ENCODE measurements around the gene ENPP7. TPM values are rescaled to one million over a fixed set of nuclear protein-coding genes. Genes with fewer than 3 reads are reported as not detected.

ENPP7 gene, protein sequence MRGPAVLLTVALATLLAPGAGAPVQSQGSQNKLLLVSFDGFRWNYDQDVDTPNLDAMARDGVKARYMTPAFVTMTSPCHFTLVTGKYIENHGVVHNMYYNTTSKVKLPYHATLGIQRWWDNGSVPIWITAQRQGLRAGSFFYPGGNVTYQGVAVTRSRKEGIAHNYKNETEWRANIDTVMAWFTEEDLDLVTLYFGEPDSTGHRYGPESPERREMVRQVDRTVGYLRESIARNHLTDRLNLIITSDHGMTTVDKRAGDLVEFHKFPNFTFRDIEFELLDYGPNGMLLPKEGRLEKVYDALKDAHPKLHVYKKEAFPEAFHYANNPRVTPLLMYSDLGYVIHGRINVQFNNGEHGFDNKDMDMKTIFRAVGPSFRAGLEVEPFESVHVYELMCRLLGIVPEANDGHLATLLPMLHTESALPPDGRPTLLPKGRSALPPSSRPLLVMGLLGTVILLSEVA
- total RNA-seq: not detected

DNA sequence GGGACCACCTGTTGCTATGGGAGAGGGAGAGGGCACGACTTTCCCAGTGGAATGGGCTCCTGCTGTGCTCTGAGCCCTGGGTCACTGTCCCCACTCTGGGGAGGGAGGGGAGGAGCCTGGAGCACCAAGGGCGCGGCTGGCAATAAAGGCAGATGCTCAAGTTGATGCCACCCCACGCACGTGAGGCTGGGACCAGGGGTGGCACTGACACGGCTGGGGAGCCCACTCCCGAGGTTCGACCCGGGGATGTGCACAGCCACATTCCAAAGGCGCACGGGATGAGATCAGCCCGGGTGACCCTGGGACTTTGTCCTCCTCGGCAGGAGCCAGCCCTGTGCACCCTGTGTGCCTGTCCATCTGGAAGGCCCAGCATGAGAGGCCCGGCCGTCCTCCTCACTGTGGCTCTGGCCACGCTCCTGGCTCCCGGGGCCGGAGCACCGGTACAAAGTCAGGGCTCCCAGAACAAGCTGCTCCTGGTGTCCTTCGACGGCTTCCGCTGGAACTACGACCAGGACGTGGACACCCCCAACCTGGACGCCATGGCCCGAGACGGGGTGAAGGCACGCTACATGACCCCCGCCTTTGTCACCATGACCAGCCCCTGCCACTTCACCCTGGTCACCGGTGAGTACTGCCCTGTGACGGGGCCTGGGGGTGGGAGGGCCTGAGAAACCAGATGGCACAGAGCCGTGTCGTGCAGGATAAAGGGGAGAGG lies at the start of gene ENPP7:
Gene ENPP7, plus strand, starts transcription at position 175 of the 715 bp plus-strand sequence. Its CDS starts 197 bp downstream, at position 372.
- no peaks in the 10 kb centered on the region for H3K9me3 Mint-ChIP-seq
- H3K4me1 Mint-ChIP-seq: peaks cover 5% of the 10 kb centered on the region
- no peaks in the 10 kb centered on the region for H3K36me3 Mint-ChIP-seq
- no peak within 1 kb of the TSS for H3K27ac Mint-ChIP-seq
- DNase-seq: no peak
- H3K4me3 Mint-ChIP-seq: no peak within 1 kb of the TSS
- no peaks in the 10 kb centered on the region for H3K27me3 Mint-ChIP-seq

DNA sequence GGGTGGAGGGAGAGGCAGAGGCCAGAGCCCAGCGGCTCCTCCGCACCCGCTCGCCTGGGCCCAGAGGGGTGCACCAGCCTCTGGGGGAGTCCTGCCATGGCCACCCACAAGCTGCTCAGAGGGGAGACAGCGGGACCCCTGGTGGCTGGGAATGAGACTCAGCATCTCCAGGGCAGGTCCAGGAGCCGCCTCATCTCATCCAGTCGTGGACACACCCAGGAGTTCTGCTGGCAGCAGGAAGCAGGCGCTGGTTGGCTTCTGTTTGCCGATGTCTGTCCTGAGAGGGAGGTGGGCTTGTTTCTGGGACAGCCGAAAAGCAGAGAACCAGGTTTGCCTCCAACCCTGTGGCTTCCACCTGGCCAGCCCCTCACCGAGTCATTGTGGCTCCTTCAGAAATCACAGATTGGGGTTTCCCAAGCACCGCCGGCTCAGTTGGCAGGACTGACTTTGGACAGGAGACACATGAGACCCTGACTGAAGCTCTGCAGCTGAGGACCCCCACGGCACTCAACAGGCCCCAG lies 49.6 kb upstream of the ENPP7 start:
- H3K4me3 Mint-ChIP-seq: no peak overlapping the region
- peaks cover 17% of the 10 kb centered on the region for H3K27me3 Mint-ChIP-seq
- H3K4me1 Mint-ChIP-seq: no peaks in the 10 kb centered on the region
- no peak for DNase-seq
- H3K36me3 Mint-ChIP-seq: no peaks in the 10 kb centered on the region
- no peak overlapping the region for H3K27ac Mint-ChIP-seq
- no peaks in the 10 kb centered on the region for H3K9me3 Mint-ChIP-seq

GRCh38 chr17:79681628-79682261 lies 49.0 kb upstream of the ENPP7 start:
- Mint-ChIP-seq H3K4me1 (no peaks in the 10 kb centered on the region), H3K36me3 (no peaks in the 10 kb centered on the region), H3K27ac (no peak overlapping the region), H3K27me3 (peaks cover 17% of the 10 kb centered on the region), H3K9me3 (no peaks in the 10 kb centered on the region), H3K4me3 (no peak overlapping the region)
- DNase-seq: no peak

DNA sequence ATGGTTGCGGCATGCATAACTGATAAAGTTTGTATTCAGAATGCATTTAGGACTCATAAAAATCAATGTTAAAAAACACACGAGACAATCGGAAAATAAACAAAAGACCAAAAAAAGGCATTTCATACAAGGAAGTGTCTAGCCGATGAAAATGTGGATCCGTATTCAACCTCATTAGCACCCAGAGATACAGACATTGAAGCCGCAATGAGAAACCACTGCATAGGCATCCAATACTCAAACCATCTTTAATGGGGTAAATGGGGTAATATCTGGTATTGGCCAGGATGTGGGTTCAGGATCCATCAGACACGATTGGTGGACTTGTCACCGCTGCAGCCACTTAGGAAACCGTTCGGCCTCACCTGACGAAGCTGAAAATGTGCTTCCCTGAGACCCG lies 47.4 kb upstream of the ENPP7 start:
- H3K36me3 Mint-ChIP-seq: no peaks in the 10 kb centered on the region
- H3K27ac Mint-ChIP-seq: no peak overlapping the region
- no peaks in the 10 kb centered on the region for H3K9me3 Mint-ChIP-seq
- H3K27me3 Mint-ChIP-seq: peaks cover 17% of the 10 kb centered on the region
- DNase-seq: no peak
- no peak overlapping the region for H3K4me3 Mint-ChIP-seq
- no peaks in the 10 kb centered on the region for H3K4me1 Mint-ChIP-seq

DNA sequence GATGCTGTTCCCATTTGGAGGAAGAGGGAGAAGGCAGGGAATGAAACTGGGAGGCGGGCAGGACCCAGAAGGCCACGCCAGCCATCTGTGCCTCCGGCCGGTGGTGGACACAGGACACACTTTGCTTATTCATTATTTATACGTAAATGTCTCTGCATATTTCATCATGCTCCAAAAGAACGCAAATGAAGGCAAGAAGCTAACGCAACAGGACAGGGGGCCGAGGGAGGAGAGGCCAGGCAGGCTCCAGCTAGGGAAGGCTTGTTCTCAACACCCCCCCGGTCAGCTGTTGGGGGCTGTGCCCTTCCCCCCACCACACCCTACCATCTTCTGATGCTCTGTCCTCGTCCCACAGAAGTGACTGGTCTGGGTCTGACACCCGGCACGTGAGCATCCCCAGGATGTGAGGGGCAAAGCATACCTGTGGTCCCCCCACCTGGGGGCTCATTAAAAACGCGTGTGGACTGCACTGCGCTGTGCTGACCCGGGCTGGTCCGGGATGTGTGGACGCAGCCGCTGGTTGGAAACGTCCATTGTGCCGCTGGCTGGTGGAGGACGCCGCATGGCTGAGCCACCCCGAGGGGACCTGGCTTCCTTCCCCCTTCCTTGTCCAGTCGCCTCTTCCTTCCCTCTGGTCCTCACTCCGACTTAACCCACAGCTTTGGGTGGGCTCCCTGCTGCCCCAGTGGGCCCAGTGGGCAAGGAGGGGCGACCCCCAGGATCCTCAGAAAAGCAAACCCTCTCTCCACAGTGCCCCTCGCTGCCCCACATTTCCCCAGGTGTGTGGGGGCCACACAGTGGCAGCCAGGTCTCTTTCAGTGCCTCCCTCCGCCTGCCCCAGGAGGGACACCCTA lies 46.4 kb upstream of the ENPP7 start:
- Mint-ChIP-seq H3K4me1 (no peaks in the 10 kb centered on the region), H3K27ac (no peak overlapping the region), H3K36me3 (no peaks in the 10 kb centered on the region), H3K27me3 (peaks cover 17% of the 10 kb centered on the region), H3K4me3 (no peak overlapping the region), H3K9me3 (no peaks in the 10 kb centered on the region)
- DNase-seq: no peak

DNA sequence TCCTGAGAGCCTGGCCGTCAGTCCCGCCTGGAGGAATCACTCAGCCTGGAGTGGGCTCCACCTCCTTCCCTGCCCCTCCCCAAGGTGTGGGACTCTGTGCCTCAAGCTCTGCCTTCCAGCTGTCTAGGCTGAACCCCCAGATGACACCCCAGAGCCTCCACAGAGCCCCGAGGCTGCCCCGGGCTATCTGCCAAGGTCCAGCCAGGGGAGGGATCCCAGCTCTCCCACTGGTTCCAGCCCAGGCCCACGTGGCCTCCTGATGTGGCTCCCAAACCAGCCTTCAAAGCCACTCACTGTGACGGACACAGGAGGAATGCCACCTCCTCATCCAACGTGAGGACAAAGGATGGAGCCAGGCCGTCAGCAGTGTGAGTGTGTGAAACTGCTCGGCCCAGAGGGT lies 45.6 kb upstream of the ENPP7 start:
- H3K4me3 Mint-ChIP-seq: no peak overlapping the region
- no peak overlapping the region for H3K27ac Mint-ChIP-seq
- H3K4me1 Mint-ChIP-seq: no peaks in the 10 kb centered on the region
- no peaks in the 10 kb centered on the region for H3K9me3 Mint-ChIP-seq
- peaks cover 17% of the 10 kb centered on the region for H3K27me3 Mint-ChIP-seq
- no peaks in the 10 kb centered on the region for H3K36me3 Mint-ChIP-seq
- DNase-seq: no peak

- Mint-ChIP-seq H3K27me3 (peaks cover 13% of the 10 kb centered on the region), H3K4me1 (no peaks in the 10 kb centered on the region), H3K9me3 (no peaks in the 10 kb centered on the region), H3K27ac (no peak overlapping the region), H3K36me3 (no peaks in the 10 kb centered on the region), H3K4me3 (no peak overlapping the region)
- DNase-seq: no peak
Measured at GRCh38 chr17:79686476-79686875, 44.3 kb upstream of the ENPP7 start.

DNA sequence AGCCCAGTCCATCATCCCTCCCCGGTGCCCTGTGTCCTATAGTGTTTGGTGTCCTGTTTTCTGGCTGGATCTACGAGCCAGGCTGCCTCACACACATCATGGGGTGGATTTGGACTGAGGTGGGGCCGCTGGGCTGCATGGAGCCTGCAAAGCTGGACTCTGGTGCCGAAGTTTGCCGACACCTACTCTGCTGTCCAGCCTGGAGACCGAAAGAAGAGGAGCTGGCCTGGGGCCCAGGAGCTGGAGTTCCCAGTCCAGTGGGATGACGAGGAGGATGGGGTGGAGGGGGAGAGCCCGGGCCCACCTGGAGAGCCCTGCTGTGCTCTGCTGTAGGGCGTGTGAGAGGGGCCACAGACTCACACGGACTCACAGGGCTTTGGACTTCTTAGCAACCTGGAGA lies 40.3 kb upstream of the ENPP7 start:
- Mint-ChIP-seq H3K4me1 (no peaks in the 10 kb centered on the region), H3K36me3 (no peaks in the 10 kb centered on the region), H3K4me3 (no peak overlapping the region), H3K27me3 (peaks cover 5% of the 10 kb centered on the region), H3K27ac (no peak overlapping the region), H3K9me3 (no peaks in the 10 kb centered on the region)
- DNase-seq: no peak

DNA sequence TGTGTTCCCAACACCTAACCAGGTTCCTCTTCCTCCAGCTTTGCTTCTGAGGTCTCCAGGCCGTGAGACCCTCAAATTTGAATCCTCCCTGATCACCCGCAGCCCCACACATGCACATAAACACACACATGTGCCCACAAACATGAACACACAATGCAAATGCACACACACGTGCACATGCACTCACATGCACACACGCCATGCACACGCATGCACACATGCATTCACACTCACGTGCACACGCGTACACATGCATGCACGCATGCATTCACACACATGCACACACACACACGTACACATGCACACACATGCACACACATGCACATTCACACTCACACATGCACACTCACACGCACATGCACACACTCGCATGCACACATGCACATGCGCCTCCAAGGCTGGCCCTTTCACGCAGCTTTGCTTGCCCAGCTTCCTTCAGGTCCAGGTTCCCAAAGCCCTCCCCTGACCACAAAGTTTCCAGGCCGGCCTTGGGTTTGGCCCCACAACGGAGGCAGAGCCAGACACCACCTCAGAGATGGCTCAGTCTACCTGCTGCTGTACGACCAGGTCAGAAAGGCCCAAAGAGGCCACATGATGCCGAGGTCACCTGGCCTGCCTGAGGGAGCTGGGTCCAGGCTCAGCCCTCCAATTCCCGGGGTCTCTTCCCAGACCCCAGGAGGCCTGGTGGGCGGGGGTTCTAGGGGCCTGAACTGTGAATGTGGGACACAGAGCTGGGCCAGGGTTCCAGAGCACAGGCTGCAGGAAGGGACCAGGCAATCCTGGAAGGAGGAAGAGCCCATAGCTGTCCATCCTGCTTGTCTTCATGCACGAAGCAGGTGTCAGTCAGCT lies 39.5 kb upstream of the ENPP7 start:
- Mint-ChIP-seq H3K27me3 (peaks cover 12% of the 10 kb centered on the region), H3K4me3 (no peak overlapping the region), H3K36me3 (no peaks in the 10 kb centered on the region), H3K27ac (no peak overlapping the region), H3K4me1 (peaks cover 5% of the 10 kb centered on the region), H3K9me3 (no peaks in the 10 kb centered on the region)
- no peak for DNase-seq

GRCh38 chr17:79691931-79692330 lies 38.8 kb upstream of the ENPP7 start:
- no peak overlapping the region for H3K4me3 Mint-ChIP-seq
- peaks cover 19% of the 10 kb centered on the region for H3K27me3 Mint-ChIP-seq

DNA sequence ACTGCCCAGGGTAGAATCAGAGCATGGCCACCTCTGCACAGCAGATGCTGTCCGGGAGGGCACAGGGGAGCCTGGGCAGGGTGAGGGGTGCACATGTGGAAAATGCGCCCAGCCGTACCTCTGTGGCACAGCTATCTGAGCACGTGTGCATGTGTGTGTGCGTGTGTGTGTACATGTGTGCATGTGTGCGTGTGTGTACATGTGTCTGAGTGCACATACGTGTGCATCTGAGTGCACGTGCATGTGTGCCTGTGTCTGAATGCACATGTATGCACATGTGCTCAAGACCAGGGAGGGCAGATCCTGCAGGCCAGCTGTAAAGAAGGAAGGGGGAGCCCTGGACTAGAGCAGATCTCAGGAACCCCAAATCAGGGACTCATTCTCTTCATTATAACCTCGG lies 37.3 kb upstream of the ENPP7 start:
- Mint-ChIP-seq H3K4me1 (peaks cover 10% of the 10 kb centered on the region), H3K36me3 (no peaks in the 10 kb centered on the region), H3K27me3 (peaks cover 28% of the 10 kb centered on the region), H3K27ac (no peak overlapping the region), H3K4me3 (no peak overlapping the region), H3K9me3 (no peaks in the 10 kb centered on the region)
- DNase-seq: no peak

More at GRCh38 chr17:79691931-79692330, 38.8 kb upstream of the ENPP7 start:
- DNase-seq: no peak
- Mint-ChIP-seq H3K36me3 (no peaks in the 10 kb centered on the region), H3K9me3 (no peaks in the 10 kb centered on the region), H3K27ac (no peak overlapping the region), H3K4me1 (peaks cover 5% of the 10 kb centered on the region)

GRCh38 chr17:79695293-79695790 lies 35.4 kb upstream of the ENPP7 start:
- DNase-seq: no peak
- Mint-ChIP-seq H3K4me1 (peaks cover 10% of the 10 kb centered on the region), H3K4me3 (no peak overlapping the region), H3K27ac (no peak overlapping the region), H3K27me3 (peaks cover 43% of the 10 kb centered on the region), H3K36me3 (no peaks in the 10 kb centered on the region), H3K9me3 (no peaks in the 10 kb centered on the region)

DNA sequence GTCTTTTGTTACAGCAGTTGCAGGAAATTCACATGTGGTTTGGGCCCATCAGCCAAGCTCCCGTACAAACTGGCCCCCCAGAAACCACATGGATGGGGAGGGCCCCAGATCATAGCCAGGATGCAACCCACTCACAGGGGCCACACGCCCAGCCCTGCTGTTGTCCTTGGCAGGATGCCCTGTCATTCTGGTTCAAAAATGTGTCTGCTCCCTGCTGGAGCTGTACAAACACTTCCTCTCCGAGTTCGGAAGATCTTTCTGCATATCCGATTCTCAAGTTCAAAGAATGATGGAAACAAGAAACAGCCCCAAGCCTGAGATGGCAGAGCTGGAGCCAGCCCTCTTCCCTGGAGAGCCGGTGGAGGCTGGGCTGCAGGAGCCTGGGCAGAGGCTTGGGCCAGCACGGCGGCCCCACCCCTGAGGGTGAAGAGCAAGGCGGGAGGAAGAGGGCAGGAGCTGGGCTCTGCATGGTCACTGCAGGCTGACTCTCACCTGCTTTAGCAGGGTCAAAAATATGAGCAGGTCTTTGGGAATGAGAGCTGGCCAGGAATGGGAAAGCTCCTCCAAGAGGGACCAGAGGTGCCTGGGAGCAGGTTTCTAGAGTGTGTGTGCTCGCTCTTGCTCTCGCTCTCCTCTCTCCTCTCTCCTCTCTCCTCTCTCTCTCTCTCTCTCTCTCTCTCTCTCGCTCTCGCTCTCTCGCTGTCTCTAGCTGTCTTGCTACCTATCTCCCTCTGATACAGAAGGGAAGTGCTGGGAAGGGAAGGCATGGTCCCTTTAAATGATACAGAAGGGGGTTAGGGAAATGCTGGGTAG lies 34.7 kb upstream of the ENPP7 start:
- H3K9me3 Mint-ChIP-seq: no peaks in the 10 kb centered on the region

More for the DNA sequence above, 34.7 kb upstream of the ENPP7 start:
- H3K4me3 Mint-ChIP-seq: no peak overlapping the region
- H3K4me1 Mint-ChIP-seq: peaks cover 10% of the 10 kb centered on the region
- H3K27ac Mint-ChIP-seq: no peak overlapping the region
- peaks cover 43% of the 10 kb centered on the region for H3K27me3 Mint-ChIP-seq
- H3K36me3 Mint-ChIP-seq: no peaks in the 10 kb centered on the region
- DNase-seq: no peak
